A204.1 (cell line): Measurements from ENCODE around the gene TBC1D14.

ENCODE experiments used
- FAIRE-seq: peaks from 2 replicates; lab custom pipeline; 2012; peaks lifted over from hg19 to GRCh38; lab: Jason Lieb, UNC

The TBC1D14 gene

GRCh38 chr4:6932475-6932874, 22.8 kb downstream of the TBC1D14 start:
- FAIRE-seq, result no peak

- FAIRE-seq, result no peak
These were observed 23.3 kb downstream of the TBC1D14 start for GRCh38 chr4:6932918-6933317.

- FAIRE-seq, result no peak
These were observed 24.2 kb downstream of the TBC1D14 start for GRCh38 chr4:6933691-6934430.

- no peak for FAIRE-seq
These were observed 26.3 kb downstream of the TBC1D14 start for GRCh38 chr4:6935965-6936364.

- FAIRE-seq, result no peak
These were observed 27.6 kb downstream of the TBC1D14 start for GRCh38 chr4:6937201-6937600.

GRCh38 chr4:6937754-6938153, 28.1 kb downstream of the TBC1D14 start:
- FAIRE-seq, result no peak

- FAIRE-seq, result no peak
These were observed 28.6 kb downstream of the TBC1D14 start for GRCh38 chr4:6938237-6938636.

GRCh38 chr4:6938647-6939271, 29.1 kb downstream of the TBC1D14 start:
- no peak for FAIRE-seq

- no peak for FAIRE-seq
These were observed 30.4 kb downstream of the TBC1D14 start for GRCh38 chr4:6939761-6940743.

- no peak for FAIRE-seq
These were observed 31.1 kb downstream of the TBC1D14 start for GRCh38 chr4:6940744-6941137.

- no peak for FAIRE-seq
These were observed 32.2 kb downstream of the TBC1D14 start for GRCh38 chr4:6941796-6942195.

GRCh38 chr4:6942238-6942800, 32.7 kb downstream of the TBC1D14 start:
- no peak for FAIRE-seq

- no peak for FAIRE-seq
These were observed 33.6 kb downstream of the TBC1D14 start for GRCh38 chr4:6943012-6943884.

- no peak for FAIRE-seq
These were observed 34.2 kb downstream of the TBC1D14 start for GRCh38 chr4:6943885-6944225.

GRCh38 chr4:6944301-6945051, 34.9 kb downstream of the TBC1D14 start:
- no peak for FAIRE-seq

- FAIRE-seq, result no peak
These were observed 35.4 kb downstream of the TBC1D14 start for GRCh38 chr4:6945052-6945409.

- no peak for FAIRE-seq
These were observed 36.9 kb downstream of the TBC1D14 start for GRCh38 chr4:6946497-6946896.

GRCh38 chr4:6948134-6948460, 38.5 kb downstream of the TBC1D14 start:
- FAIRE-seq, result no peak

GRCh38 chr4:6951880-6952381, 42.3 kb downstream of the TBC1D14 start:
- no peak for FAIRE-seq

- FAIRE-seq, result no peak
These were observed 44.2 kb downstream of the TBC1D14 start for GRCh38 chr4:6953751-6954380.
